ENCODE results near the gene HEXIM1.

GRCh38 chr17:45146592-45146889 is 1.7 kb upstream of the HEXIM1 start:
- no peak for TF ChIP-seq CTCF (IDR thresholded peaks at IDR 0.05; ENCODE audit: insufficient read depth, low read length, poor library complexity, severe bottlenecking)
- TF ChIP-seq EZH2phosphoT487 (conservative IDR thresholded peaks at IDR 0.05; ENCODE audit: low read length), result no peak

Data from SU-DHL-6 (cell line).